PC-9 (cell line): ENCODE measurements around the gene WWC2. TPM values are rescaled to one million over a fixed set of nuclear protein-coding genes. Genes with fewer than 3 reads are reported as not detected.

Experiments
- BruUV-seq: library from RNA; stranded (reverse); fragments of 400-500 nt; replicated peaks from 2 replicates; lab custom pipeline; 2021; lab: Mats Ljungman, UMichigan
- CTCF ChIA-PET: fragments of 300-600 bp; sonication (Branson Sonifier 250); formaldehyde crosslinking; loops from one replicate; lab custom pipeline; 2022; ENCODE audit warnings: antibody characterized with exemption; lab: Charles Lee
- POLR2A ChIA-PET: fragments of 300-600 bp; sonication (Branson Sonifier 250); formaldehyde crosslinking; loops from one replicate; lab custom pipeline; 2022; ENCODE audit warnings: antibody characterized with exemption; ENCODE audit not compliant: unreplicated experiment; lab: Charles Lee
- DNase-seq, 2 experiments: peaks; one replicate each; pipeline versions ENCODE4 v3.0.0 to v3.0.0-alpha.2; 2015 to 2022; ENCODE audit warnings: mixed read lengths in 1 of 2
- H2AFZ ChIP-seq: fragments of 200-600 bp; sonication (generic); 2 replicates; pipeline ENCODE4 v1.8.1; 2017; ENCODE audit warnings: antibody characterized with exemption
- H3F3A ChIP-seq: fragments of 200-600 bp; sonication (generic); 2 replicates; pipeline ENCODE4 v1.8.1; 2017; ENCODE audit warnings: antibody characterized with exemption, mild to moderate bottlenecking, low read depth; ENCODE audit not compliant: insufficient read depth
- H3K27ac ChIP-seq: fragments of 200-600 bp; sonication (generic); 2 replicates; pipeline ENCODE4 v1.6.1; 2016; ENCODE audit warnings: mixed run types
- H3K27me3 ChIP-seq: fragments of 200-600 bp; sonication (generic); 2 replicates; pipeline ENCODE4 v1.6.1; 2016; ENCODE audit warnings: low read depth, mixed run types; ENCODE audit not compliant: insufficient read depth
- H3K36me3 ChIP-seq: fragments of 200-600 bp; sonication (generic); 2 replicates; pipeline ENCODE4 v1.6.1; 2016; ENCODE audit warnings: low read depth, mixed run types
- H3K4me1 ChIP-seq: fragments of 200-600 bp; sonication (generic); replicated peaks from 2 replicates; pipeline ENCODE4 v1.6.1; 2016; ENCODE audit warnings: mixed run types; ENCODE audit not compliant: insufficient read depth
- H3K4me2 ChIP-seq: fragments of 200-600 bp; sonication (generic); 2 replicates; pipeline ENCODE4 v1.6.1; 2017; ENCODE audit warnings: mixed run types
- H3K4me3 ChIP-seq: fragments of 200-600 bp; sonication (generic); 2 replicates; pipeline ENCODE4 v1.6.1; 2016; ENCODE audit warnings: mixed run types
- H3K79me2 ChIP-seq: fragments of 200-600 bp; sonication (generic); 2 replicates; pipeline ENCODE4 v1.6.1; 2017; ENCODE audit warnings: low read depth, mixed run types
- H3K9me2 ChIP-seq: fragments of 200-600 bp; sonication (generic); 2 replicates; pipeline ENCODE4 v1.8.1; 2017; ENCODE audit warnings: mild to moderate bottlenecking; ENCODE audit not compliant: insufficient read depth
- H3K9me3 ChIP-seq: fragments of 200-600 bp; sonication (generic); 2 replicates; pipeline ENCODE4 v1.8.1; 2016; ENCODE audit warnings: low read depth; ENCODE audit not compliant: insufficient read depth
- H4K20me1 ChIP-seq: fragments of 200-600 bp; sonication (generic); 2 replicates; pipeline ENCODE4 v1.8.1; 2017; ENCODE audit not compliant: insufficient read depth
- EZH2 ChIP-seq: fragments of 200-600 bp; sonication (generic); IDR thresholded peaks from 2 replicates; pipeline ENCODE4 v1.8.0; 2017; ENCODE audit warnings: antibody characterized with exemption, low read depth
- intact Hi-C: fragments of 100-400 bp; cut with micrococcal nuclease; formaldehyde crosslinking; loops from one replicate; pipeline ENCODE4 v1.10.0; 2022; ENCODE audit not compliant: unreplicated experiment
- total RNA-seq: library from RNA; stranded (reverse); gene quantifications from 2 replicates; pipeline ENCODE4 v1.2.3, GENCODE V29; 2021
- TF ChIP-seq, protein P1 (sequence below): fragments of 200-600 bp; sonication (generic); conservative IDR thresholded peaks from 2 replicates; pipeline ENCODE4 v1.6.1; 2017; ENCODE audit warnings: mixed run types, antibody characterized with exemption, mild to moderate bottlenecking, moderate library complexity

WWC2 gene
- total RNA-seq, 1 experiment from 2014 or later: 42.3 TPM

DNA sequence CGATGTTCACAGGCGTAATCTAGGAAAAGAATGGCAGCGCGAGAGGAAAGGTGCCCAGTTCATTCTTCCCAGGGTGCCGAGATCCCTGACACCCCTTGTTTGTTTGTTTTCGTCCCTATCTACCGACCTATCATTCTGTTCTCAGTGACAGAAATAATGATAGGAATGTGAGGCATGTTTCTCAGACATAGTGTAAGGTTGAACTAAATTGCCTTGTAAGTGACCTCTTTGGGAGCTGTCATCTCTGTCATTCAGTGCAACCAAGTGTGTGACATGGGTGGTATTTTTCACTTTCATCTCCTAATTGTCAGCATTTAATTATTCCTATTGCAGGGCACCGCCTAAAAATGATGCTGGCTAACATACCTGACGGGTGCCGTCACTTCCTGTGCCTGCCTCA is 196.7 kb downstream of the WWC2 start:
- Histone ChIP-seq H3K79me2 (no peaks in the 10 kb centered on the region), H3K27me3 (no peaks in the 10 kb centered on the region), H2AFZ (no peak overlapping the region), H3K4me3 (no peak overlapping the region), H3K4me2 (no peak overlapping the region), H3K27ac (no peak overlapping the region), H3F3A (no peaks in the 10 kb centered on the region), H3K4me1 (no peaks in the 10 kb centered on the region), H3K9me2 (no peaks in the 10 kb centered on the region), H3K9me3 (no peaks in the 10 kb centered on the region), H3K36me3 (no peaks in the 10 kb centered on the region), H4K20me1 (no peaks in the 10 kb centered on the region)
- CTCF ChIA-PET: no interaction called here
- TF ChIP-seq EZH2: no peak
- TF ChIP-seq, protein P1, sequence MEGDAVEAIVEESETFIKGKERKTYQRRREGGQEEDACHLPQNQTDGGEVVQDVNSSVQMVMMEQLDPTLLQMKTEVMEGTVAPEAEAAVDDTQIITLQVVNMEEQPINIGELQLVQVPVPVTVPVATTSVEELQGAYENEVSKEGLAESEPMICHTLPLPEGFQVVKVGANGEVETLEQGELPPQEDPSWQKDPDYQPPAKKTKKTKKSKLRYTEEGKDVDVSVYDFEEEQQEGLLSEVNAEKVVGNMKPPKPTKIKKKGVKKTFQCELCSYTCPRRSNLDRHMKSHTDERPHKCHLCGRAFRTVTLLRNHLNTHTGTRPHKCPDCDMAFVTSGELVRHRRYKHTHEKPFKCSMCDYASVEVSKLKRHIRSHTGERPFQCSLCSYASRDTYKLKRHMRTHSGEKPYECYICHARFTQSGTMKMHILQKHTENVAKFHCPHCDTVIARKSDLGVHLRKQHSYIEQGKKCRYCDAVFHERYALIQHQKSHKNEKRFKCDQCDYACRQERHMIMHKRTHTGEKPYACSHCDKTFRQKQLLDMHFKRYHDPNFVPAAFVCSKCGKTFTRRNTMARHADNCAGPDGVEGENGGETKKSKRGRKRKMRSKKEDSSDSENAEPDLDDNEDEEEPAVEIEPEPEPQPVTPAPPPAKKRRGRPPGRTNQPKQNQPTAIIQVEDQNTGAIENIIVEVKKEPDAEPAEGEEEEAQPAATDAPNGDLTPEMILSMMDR: no peak
- intact Hi-C loops: no loop called here
- no peak for DNase-seq
- POLR2A ChIA-PET: no interaction called here
- no TSS peak for BruUV-seq

DNA sequence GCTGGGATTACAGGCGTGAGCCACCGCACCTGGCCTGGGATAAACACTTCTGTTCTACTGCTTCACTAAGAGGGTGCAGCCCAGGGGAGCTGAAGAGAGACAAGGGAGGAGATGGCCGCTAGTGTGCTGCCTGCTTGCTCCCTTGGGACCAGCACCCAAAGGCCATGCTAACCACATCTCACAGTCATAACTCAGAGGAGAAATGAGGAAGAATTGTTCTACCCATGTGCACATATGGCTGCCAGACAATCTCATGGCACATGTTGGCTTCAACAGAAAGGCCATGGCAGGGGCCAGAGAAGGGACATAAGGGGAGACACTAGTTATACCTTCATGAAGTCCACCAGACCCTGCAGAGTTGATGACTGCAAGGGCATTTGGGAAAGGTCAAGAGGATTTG is 198.6 kb downstream of the WWC2 start:
- Histone ChIP-seq H2AFZ (no peak overlapping the region), H3K4me3 (no peak overlapping the region), H3K36me3 (no peaks in the 10 kb centered on the region), H3K4me1 (no peaks in the 10 kb centered on the region), H3K79me2 (no peaks in the 10 kb centered on the region), H3K27me3 (no peaks in the 10 kb centered on the region), H3F3A (no peaks in the 10 kb centered on the region), H3K9me3 (no peaks in the 10 kb centered on the region), H4K20me1 (no peaks in the 10 kb centered on the region), H3K4me2 (no peak overlapping the region), H3K27ac (no peak overlapping the region), H3K9me2 (no peaks in the 10 kb centered on the region)
- ChIA-PET POLR2A (no interaction called here), CTCF (no interaction called here)
- no peak for TF ChIP-seq EZH2
- TF ChIP-seq, protein P1: no peak
- DNase-seq: no peak
- intact Hi-C loops: no loop called here
- no TSS peak for BruUV-seq

DNA sequence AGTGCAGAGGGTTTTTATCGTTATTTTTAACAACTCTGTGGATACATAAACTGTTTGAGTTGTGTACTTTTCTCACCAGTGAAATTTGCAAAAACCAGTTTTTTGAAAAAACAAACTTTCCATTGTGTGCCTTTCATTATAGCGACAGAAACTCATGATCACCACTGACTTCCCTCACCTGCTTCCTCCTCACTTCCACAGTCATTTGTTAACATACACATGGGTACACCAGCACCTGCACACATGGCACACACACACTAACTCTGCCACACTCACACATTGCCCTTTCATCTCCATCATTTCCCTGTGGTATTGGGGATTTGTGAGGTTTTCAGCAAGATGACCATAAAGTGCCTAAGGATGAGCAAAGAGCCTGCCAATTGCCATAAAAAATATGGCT is 200.4 kb downstream of the WWC2 start:
- Histone ChIP-seq H3K36me3 (no peaks in the 10 kb centered on the region), H3K4me3 (no peak overlapping the region), H3F3A (no peaks in the 10 kb centered on the region), H2AFZ (no peak overlapping the region), H3K79me2 (no peaks in the 10 kb centered on the region), H3K9me3 (no peaks in the 10 kb centered on the region), H3K27ac (no peak overlapping the region), H3K4me1 (no peaks in the 10 kb centered on the region), H4K20me1 (no peaks in the 10 kb centered on the region), H3K27me3 (no peaks in the 10 kb centered on the region), H3K9me2 (no peaks in the 10 kb centered on the region), H3K4me2 (no peak overlapping the region)
- no TSS peak for BruUV-seq
- POLR2A ChIA-PET: no interaction called here
- no peak for DNase-seq
- CTCF ChIA-PET: no interaction called here
- intact Hi-C loops: no loop called here
- TF ChIP-seq EZH2: no peak
- TF ChIP-seq, protein P1: no peak
